ENCODE results near the gene GID4. TPM values are rescaled to one million over a fixed set of nuclear protein-coding genes. Genes with fewer than 3 reads are reported as not detected.

GID4 gene
- total RNA-seq, 1 donor from 2014 or later: 11.9 TPM

- DNase-seq (no peak), ATAC-seq (peak in 1 of 2 donors; percentile 33)
- Histone ChIP-seq H3K27me3 (ENCODE audit: low read depth) (no peaks in the 10 kb centered on the region), H3K9me3 (no peaks in the 10 kb centered on the region), H3K36me3 (peaks cover 43% of the 10 kb centered on the region), H3K4me1 (peaks cover 6% of the 10 kb centered on the region), H3K4me3 (no peak overlapping the region), H3K27ac (no peak overlapping the region)
- TF ChIP-seq CTCF (IDR thresholded peaks at IDR 0.05): no peak
- intact Hi-C loops (cut with DNase I): no loop called here
Measured at GRCh38 chr17:18025241-18025944, 13.8 kb upstream of the GID4 start.

- no peak for TF ChIP-seq CTCF (IDR thresholded peaks at IDR 0.05)
- DNase-seq (no peak), ATAC-seq (peak; percentile 42 to 61)
- H3K4me1 ChIP-seq: peaks cover 6% of the 10 kb centered on the region
- H3K36me3 ChIP-seq: peaks cover 35% of the 10 kb centered on the region
- no peak overlapping the region for H3K27ac ChIP-seq
- H3K27me3 ChIP-seq (ENCODE audit: low read depth): no peaks in the 10 kb centered on the region
- H3K9me3 ChIP-seq: no peaks in the 10 kb centered on the region
- H3K4me3 ChIP-seq: no peak overlapping the region
- intact Hi-C loops (cut with DNase I): no loop called here
Measured at GRCh38 chr17:18025945-18026776, 13.0 kb upstream of the GID4 start.

- H3K4me3 ChIP-seq: no peak overlapping the region
- no peak for TF ChIP-seq CTCF (IDR thresholded peaks at IDR 0.05)
- no peaks in the 10 kb centered on the region for H3K9me3 ChIP-seq
- H3K4me1 ChIP-seq: peaks cover 6% of the 10 kb centered on the region
- intact Hi-C loops (cut with DNase I): no loop called here
- H3K27ac ChIP-seq: no peak overlapping the region
- H3K27me3 ChIP-seq (ENCODE audit: low read depth): no peaks in the 10 kb centered on the region
- peaks cover 26% of the 10 kb centered on the region for H3K36me3 ChIP-seq
- ATAC-seq (no peak), DNase-seq (no peak)
Measured at GRCh38 chr17:18027280-18027679, 11.9 kb upstream of the GID4 start.

- Histone ChIP-seq H3K4me1 (peaks cover 9% of the 10 kb centered on the region), H3K4me3 (no peak overlapping the region), H3K27ac (no peak overlapping the region), H3K36me3 (peaks cover 25% of the 10 kb centered on the region), H3K9me3 (no peaks in the 10 kb centered on the region), H3K27me3 (ENCODE audit: low read depth) (no peaks in the 10 kb centered on the region)
- intact Hi-C loops (cut with DNase I): no loop called here
- no peak for ATAC-seq
- no peak for TF ChIP-seq CTCF (IDR thresholded peaks at IDR 0.05)
- no peak for DNase-seq
Measured at GRCh38 chr17:18028114-18028951, 10.9 kb upstream of the GID4 start.

- TF ChIP-seq CTCF (IDR thresholded peaks at IDR 0.05): no peak
- H3K36me3 ChIP-seq: peaks cover 18% of the 10 kb centered on the region
- intact Hi-C loops (cut with DNase I): no loop called here
- no peak for DNase-seq
- ATAC-seq: no peak
- H3K4me1 ChIP-seq: peaks cover 9% of the 10 kb centered on the region
- no peak overlapping the region for H3K4me3 ChIP-seq
- no peaks in the 10 kb centered on the region for H3K27me3 ChIP-seq (ENCODE audit: low read depth)
- no peaks in the 10 kb centered on the region for H3K9me3 ChIP-seq
- H3K27ac ChIP-seq: no peak overlapping the region
Measured at GRCh38 chr17:18028952-18029540, 10.2 kb upstream of the GID4 start.

Data from lower lobe of right lung (tissue), 2 donors.